IPS-20b (cell line): ENCODE measurements around the gene SLC24A4.

ENCODE experiments used
- H3K27ac ChIP-seq: one replicate; pipeline ENCODE4 v1.5.1; 2013; ENCODE audit warnings: low read length
- H3K27me3 ChIP-seq: 2 replicates; pipeline ENCODE4 v1.6.1; 2013; ENCODE audit warnings: mild to moderate bottlenecking, low read length, inconsistent platforms; ENCODE audit not compliant: insufficient read depth
- H3K36me3 ChIP-seq: 2 replicates; pipeline ENCODE4 v1.6.1; 2013; ENCODE audit warnings: low read depth, mild to moderate bottlenecking, inconsistent platforms, low read length, moderate library complexity; ENCODE audit not compliant: insufficient read depth
- H3K4me1 ChIP-seq: 2 replicates; pipeline ENCODE4 v1.6.1; 2013; ENCODE audit warnings: mild to moderate bottlenecking, control low read depth, inconsistent platforms, low read length, moderate library complexity; ENCODE audit not compliant: insufficient read depth
- H3K4me3 ChIP-seq: 2 replicates; pipeline ENCODE4 v1.5.1; 2013; ENCODE audit warnings: mild to moderate bottlenecking, low read length, inconsistent platforms
- H3K9ac ChIP-seq: 2 replicates; pipeline ENCODE4 v1.6.1; 2013; ENCODE audit warnings: low read depth, mild to moderate bottlenecking, inconsistent platforms, low read length, moderate library complexity
- H3K9me3 ChIP-seq: 2 replicates; pipeline ENCODE4 v1.6.1; 2013; ENCODE audit warnings: mild to moderate bottlenecking, low read depth, low read length, inconsistent platforms; ENCODE audit not compliant: insufficient read depth

Gene SLC24A4

DNA sequence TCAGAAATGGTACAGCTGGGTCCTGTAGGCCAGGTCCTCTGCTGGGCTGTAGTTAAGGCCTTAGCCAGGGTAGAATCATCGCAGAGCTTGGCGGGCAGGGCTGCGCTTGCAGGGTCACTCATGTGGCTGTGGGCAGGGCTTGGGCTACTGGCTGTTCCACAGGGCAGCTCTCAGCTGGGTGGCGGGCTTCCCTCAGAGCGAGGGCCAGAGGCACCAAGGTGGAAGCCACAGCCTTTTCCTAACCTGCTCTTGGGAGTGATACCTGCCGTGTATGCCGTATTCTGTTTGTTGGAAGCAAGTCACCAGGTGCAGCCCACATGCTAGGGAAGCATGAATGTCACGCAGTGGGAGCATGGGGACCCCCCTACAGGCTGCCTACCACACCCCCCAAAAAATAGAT is 120.8 kb downstream of the SLC24A4 start:
- Histone ChIP-seq H3K27me3 (no peaks in the 10 kb centered on the region), H3K9ac (no peak overlapping the region), H3K36me3 (no peaks in the 10 kb centered on the region), H3K4me1 (no peaks in the 10 kb centered on the region), H3K27ac (no peak overlapping the region), H3K9me3 (peaks cover 7% of the 10 kb centered on the region; the same call in 1 of the 2 replicates), H3K4me3 (no peak overlapping the region)

DNA sequence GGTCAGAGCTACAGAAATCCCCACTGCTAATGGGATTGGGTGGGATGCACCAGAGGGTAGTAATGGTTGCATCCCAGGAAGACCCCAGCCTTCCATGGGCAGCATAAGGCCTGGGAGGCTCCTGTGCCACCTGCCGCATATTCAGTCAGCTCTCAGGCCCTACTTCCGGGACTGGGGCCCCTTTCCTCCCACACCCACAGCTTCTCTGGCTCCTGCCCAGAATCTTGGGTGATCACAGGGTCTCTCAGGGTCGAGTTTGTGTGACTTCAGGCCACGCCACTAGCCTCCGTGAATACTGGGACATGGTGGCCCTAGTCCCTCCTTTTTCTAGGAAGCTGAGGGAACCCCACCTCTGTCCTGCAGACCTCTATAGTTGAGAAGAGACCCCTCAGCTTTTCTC is 123.8 kb downstream of the SLC24A4 start:
- H3K36me3 ChIP-seq = no peaks in the 10 kb centered on the region
- H3K27me3 ChIP-seq = no peaks in the 10 kb centered on the region
- H3K4me3 ChIP-seq = no peak overlapping the region
- no peak overlapping the region for H3K9ac ChIP-seq
- H3K4me1 ChIP-seq = no peaks in the 10 kb centered on the region
- H3K27ac ChIP-seq = no peak overlapping the region
- H3K9me3 ChIP-seq = peaks cover 7% of the 10 kb centered on the region; the same call in 1 of the 2 replicates

DNA sequence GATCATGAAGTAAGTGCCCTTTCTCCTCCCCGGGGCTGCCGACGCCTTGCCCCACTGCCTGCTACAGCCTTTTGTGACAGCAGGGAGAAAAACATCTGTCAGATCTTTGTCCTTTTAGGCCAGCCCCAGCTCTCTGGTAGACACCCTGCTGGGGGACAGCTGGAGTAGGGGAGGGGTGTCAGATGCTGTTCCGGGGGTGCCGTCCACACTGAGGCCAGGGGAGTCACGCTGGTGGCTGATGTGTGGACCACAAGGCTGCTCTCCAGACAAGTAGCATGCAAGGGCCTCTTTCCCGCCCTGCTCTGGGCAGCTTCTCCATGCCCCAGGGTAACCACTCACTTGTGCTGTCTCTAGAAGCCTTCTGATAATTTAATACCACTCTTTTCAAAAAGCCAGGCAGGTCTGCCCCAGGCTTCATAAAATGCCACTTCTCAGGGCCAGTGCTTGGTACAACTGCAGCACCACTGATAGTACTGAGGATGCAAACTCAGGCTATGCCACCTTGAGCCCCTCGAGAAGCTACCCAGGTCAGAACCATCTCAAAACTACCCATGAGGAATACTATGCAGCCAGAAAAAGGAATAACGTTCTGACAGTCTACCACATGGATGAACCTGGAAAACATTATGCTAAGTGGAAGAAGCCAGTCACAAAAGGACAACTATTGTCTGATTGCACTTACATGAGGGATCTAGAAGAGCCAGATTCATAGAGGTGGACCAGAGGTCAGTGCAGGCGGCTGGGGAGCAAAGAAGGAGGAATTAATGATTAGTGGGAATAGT is 124.6 kb downstream of the SLC24A4 start:
- no peak overlapping the region for H3K4me3 ChIP-seq
- H3K36me3 ChIP-seq = no peaks in the 10 kb centered on the region
- H3K27ac ChIP-seq = no peak overlapping the region
- no peak overlapping the region for H3K9ac ChIP-seq
- no peaks in the 10 kb centered on the region for H3K27me3 ChIP-seq
- H3K9me3 ChIP-seq = peaks cover 7% of the 10 kb centered on the region; the same call in 1 of the 2 replicates
- H3K4me1 ChIP-seq = no peaks in the 10 kb centered on the region

DNA sequence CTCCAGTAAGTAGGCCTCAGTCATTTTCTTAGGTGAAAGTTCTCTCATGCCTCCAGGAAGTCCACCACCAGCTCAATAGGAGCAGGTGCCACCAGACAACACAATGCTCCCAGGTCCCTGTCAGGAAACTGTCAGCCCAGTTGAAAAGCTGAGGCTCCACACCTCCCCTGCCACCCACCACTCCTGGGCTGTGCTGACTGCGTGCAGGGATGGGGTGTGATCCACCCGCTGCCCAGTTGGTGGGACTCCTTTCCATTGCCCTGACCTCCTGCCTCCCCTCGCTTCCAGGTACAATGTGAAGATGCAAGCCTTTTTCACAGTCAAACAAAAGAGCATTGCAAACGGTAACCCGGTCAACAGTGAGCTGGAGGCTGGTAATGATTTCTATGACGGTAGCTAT is 125.8 kb downstream of the SLC24A4 start:
- Histone ChIP-seq H3K4me1 (no peaks in the 10 kb centered on the region), H3K9me3 (peaks cover 7% of the 10 kb centered on the region; the same call in 1 of the 2 replicates), H3K9ac (no peak overlapping the region), H3K27ac (no peak overlapping the region), H3K27me3 (no peaks in the 10 kb centered on the region), H3K36me3 (no peaks in the 10 kb centered on the region), H3K4me3 (no peak overlapping the region)

DNA sequence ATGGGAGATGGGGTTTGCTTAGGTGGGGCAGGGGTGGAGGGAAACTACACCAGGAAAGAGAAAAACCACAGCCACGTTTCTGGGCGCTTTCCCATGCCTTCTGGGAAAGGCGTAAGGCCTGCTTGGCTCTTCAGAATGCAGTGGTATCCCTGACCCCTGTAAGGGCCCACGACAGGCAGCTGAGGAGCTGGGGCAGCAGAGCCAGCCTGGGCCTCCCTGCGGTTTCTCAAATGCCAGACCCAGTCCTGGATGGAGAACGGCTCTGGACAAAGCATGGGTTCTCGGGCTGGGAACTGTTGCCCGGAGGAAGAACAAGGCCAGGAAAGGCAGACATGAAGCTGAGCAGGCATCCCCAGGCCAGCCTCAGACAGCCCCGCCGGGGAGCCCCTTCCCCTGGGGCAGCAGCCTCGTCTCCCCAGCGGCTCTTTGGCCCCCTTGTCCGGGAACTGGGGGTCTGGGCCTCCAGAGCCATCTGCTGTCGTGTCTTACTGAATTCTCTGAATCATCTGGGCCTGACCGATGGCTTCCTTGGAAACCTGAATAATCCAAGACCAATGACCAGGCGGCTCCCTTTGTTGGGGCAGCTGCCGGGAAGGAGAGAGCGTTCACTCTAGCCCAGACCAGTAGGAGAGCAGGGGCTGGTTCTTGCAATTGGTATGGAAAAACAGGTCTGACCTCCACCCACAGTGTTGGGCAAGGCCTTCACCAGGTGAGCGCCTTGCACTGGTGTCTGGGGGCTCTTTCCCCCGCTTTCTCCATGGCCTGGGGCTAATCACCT is 126.6 kb downstream of the SLC24A4 start:
- Histone ChIP-seq H3K36me3 (no peaks in the 10 kb centered on the region), H3K9ac (no peak overlapping the region), H3K9me3 (peaks cover 7% of the 10 kb centered on the region; the same call in 1 of the 2 replicates), H3K27ac (no peak overlapping the region), H3K27me3 (no peaks in the 10 kb centered on the region), H3K4me3 (no peak overlapping the region), H3K4me1 (no peaks in the 10 kb centered on the region)

DNA sequence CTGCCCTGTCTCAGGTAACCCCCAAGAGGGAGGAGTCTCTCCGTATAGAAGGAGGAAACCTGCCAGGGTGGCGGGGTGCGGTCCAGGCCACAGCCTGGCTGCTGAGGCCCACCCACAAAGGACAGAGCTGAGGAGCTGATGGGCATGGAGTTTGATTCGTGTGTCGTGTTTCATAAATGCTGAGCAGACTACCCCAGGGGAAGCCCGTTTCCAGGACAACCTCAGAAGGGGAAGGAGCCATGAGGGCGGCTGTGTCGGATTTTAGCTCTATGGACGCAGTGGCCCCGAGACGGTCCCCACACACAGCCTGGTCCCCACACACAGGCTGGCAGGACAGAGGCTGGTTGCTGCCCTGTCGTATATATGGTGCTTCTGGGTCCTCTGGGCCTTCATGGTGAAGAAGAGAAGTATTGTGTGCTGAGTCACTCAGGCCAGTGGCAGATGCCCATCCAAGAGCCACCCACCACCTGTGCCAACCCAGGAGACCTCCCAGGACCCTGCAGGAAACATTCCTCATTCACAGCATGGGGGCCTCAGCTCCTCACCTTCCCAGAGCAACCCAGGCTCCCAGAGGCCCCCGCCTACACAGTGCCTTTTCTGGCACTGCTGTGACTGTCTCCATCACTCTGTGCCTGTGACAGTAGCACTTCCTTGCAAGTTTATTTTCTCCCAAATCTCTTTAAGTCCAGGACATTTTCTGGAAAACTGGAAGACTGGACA is 127.5 kb downstream of the SLC24A4 start:
- Histone ChIP-seq H3K36me3 (no peaks in the 10 kb centered on the region), H3K4me3 (no peak overlapping the region), H3K27ac (no peak overlapping the region), H3K9ac (no peak overlapping the region), H3K4me1 (no peaks in the 10 kb centered on the region), H3K27me3 (no peaks in the 10 kb centered on the region), H3K9me3 (peaks cover 5% of the 10 kb centered on the region; the same call in 1 of the 2 replicates)

DNA sequence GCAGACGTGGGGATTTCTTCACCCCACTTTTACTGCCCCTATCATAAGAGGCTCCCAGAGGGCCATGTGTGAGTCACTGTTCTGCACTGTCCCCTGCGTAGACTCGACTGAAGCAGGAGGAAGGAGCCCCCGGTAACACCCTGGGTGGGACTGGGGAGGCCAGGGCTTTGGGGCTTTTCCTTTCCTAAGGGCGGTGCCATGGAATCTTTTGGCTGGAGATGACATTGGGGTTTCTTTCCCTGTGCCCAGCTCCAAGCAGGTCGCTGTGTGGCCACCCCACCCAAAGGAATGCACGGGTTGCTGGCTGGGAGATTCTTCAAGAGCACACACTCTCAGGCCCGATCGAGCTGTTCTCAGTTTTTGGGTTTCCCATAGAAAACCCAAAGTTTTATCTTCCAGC is 128.3 kb downstream of the SLC24A4 start:
- H3K4me1 ChIP-seq = no peaks in the 10 kb centered on the region
- H3K27ac ChIP-seq = no peak overlapping the region
- no peak overlapping the region for H3K9ac ChIP-seq
- H3K36me3 ChIP-seq = no peaks in the 10 kb centered on the region
- no peak overlapping the region for H3K4me3 ChIP-seq
- H3K27me3 ChIP-seq = no peaks in the 10 kb centered on the region
- no peaks in the 10 kb centered on the region for H3K9me3 ChIP-seq

DNA sequence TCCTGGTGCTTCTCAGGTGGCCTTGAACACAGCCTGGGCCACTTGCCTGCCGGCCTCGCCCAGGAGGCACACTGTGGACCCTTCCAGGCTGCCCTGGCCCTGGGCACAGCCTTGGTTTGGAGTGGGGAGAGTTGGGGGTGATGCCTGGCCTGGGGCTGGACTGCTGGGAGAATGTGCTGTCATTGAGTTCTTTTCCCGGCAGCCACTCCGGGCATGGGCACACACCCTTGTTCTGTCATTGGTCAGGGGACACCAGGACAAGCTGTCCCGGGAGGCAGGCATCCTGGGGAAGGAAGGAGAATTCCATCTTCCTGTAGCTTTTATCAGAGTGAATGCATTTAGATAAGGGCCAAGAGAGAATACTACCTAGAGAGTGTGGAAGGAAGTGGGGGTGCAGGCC is 128.8 kb downstream of the SLC24A4 start:
- H3K27ac ChIP-seq = no peak overlapping the region
- H3K36me3 ChIP-seq = no peaks in the 10 kb centered on the region
- no peak overlapping the region for H3K9ac ChIP-seq
- no peaks in the 10 kb centered on the region for H3K9me3 ChIP-seq
- H3K27me3 ChIP-seq = no peaks in the 10 kb centered on the region
- H3K4me3 ChIP-seq = no peak overlapping the region
- no peaks in the 10 kb centered on the region for H3K4me1 ChIP-seq

DNA sequence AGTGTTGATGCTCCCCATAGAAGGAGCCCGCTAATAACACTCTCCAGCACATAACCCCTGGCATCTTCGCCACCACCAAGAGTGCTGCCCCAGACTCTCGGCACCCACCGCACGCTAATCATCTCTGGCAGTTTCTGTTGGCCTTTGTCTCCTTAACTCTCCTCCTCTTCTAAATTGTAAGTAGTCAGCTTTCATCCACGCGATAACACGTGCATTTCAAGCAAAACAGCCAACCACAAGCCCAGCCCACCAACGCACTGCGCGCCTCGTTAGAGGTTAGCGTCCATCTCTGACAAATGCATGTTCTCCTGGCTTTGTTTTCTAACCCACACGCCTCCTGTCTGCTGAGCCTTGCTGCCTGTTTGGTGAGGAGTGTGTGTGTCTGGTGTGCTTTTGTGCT is 129.5 kb downstream of the SLC24A4 start:
- H3K9me3 ChIP-seq = no peaks in the 10 kb centered on the region
- no peaks in the 10 kb centered on the region for H3K36me3 ChIP-seq
- H3K4me3 ChIP-seq = no peak overlapping the region
- H3K27ac ChIP-seq = no peak overlapping the region
- no peak overlapping the region for H3K9ac ChIP-seq
- H3K4me1 ChIP-seq = no peaks in the 10 kb centered on the region
- no peaks in the 10 kb centered on the region for H3K27me3 ChIP-seq

DNA sequence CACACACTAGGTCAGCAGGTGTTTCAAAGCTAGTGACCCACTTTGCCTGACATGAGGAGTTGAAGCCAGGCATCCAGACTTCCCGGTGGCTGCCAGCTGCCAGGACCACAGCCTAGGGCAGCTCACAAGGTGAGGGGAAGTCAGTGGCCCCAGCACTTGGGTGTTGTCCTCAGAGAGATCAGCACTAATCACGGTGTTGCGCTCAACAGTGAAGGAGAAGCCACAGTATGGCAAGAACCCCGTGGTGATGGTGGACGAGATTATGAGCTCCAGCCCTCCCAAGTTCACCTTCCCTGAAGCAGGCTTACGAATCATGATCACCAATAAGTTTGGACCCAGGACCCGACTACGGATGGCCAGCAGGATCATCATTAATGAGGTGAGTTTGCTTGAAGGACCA is 130.7 kb downstream of the SLC24A4 start:
- H3K27ac ChIP-seq = no peak overlapping the region
- H3K9me3 ChIP-seq = no peaks in the 10 kb centered on the region
- H3K27me3 ChIP-seq = no peaks in the 10 kb centered on the region
- H3K4me3 ChIP-seq = no peak overlapping the region
- no peaks in the 10 kb centered on the region for H3K4me1 ChIP-seq
- no peak overlapping the region for H3K9ac ChIP-seq
- H3K36me3 ChIP-seq = no peaks in the 10 kb centered on the region

DNA sequence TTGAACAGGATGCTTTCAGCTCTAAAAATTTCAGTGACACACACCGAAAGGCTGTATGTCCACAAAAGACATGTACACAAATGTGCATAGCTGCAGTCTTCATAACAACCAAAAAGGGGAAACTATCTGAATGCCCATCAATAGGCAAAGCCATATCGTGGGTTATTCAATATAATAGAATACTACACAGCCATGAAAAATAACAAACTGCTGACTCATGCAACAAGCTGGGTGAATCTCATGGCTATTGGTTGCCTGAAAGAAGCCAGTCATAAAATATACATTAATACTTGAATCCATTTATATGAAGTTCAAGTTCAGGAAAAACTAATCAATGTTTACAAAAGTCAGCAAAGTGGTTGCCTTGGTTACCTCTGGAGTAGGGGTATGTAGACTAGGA is 132.3 kb downstream of the SLC24A4 start:
- Histone ChIP-seq H3K4me3 (no peak overlapping the region), H3K9ac (no peak overlapping the region), H3K27ac (no peak overlapping the region), H3K36me3 (no peaks in the 10 kb centered on the region), H3K4me1 (no peaks in the 10 kb centered on the region), H3K9me3 (no peaks in the 10 kb centered on the region), H3K27me3 (no peaks in the 10 kb centered on the region)
